ENCODE results near the gene CHD1L.

GRCh38 chr1:147217141-147217540 lies 25.3 kb upstream of the CHD1L start:
- TF ChIP-seq CTCF (IDR thresholded peaks at IDR 0.05) = no peak
- no peak for TF ChIP-seq POLR2A (IDR thresholded peaks at IDR 0.05)
